Measurements from ENCODE around the gene ADAMTSL1.

GRCh38 chr9:18579536-18579935 is 105.6 kb downstream of the ADAMTSL1 start:
- TF ChIP-seq CTCF (conservative IDR thresholded peaks at IDR 0.05 in 1 of 2, IDR thresholded peaks at IDR 0.05 in 1 of 2; ENCODE audit: extremely low read depth in 1 of 2, insufficient read depth in 1 of 2, low read depth in 1 of 2, low read length in 2 of 2) (no peak), EZH2 (IDR thresholded peaks at IDR 0.05; ENCODE audit: borderline replicate concordance, low read length) (no peak)

Data from mammary epithelial cell (primary cell).